ENCODE results near the gene ZNF213. TPM values are rescaled to one million over a fixed set of nuclear protein-coding genes. Genes with fewer than 3 reads are reported as not detected.
A peak's percentile ranks its signal among the peaks of the same experiment; 100 is the strongest.

ZNF213 gene
- total RNA-seq, 1 donor from 2014 or later = 13.4 TPM

- peaks cover 50% of the 10 kb centered on the region for H3K27me3 Mint-ChIP-seq
- H3K27ac Mint-ChIP-seq = no peak overlapping the region
- no peak overlapping the region for H3K4me3 Mint-ChIP-seq (ENCODE audit: low read depth)
- peaks cover 1% of the 10 kb centered on the region for H3K4me1 Mint-ChIP-seq (ENCODE audit: low read depth)
- no peaks in the 10 kb centered on the region for H3K9me3 Mint-ChIP-seq (ENCODE audit: low read depth)
- TF ChIP-seq CTCF (IDR thresholded peaks at IDR 0.05; ENCODE audit: unreplicated experiment) = no peak
- DNase-seq (ENCODE audit: low spot score, unreplicated experiment) = no peak
- no peaks in the 10 kb centered on the region for H3K36me3 Mint-ChIP-seq (ENCODE audit: insufficient read depth)
Measured at GRCh38 chr16:3099395-3099731, 35.5 kb upstream of the ZNF213 start.

GRCh38 chr16:3099732-3100499, 34.9 kb upstream of the ZNF213 start:
- H3K9me3 Mint-ChIP-seq (ENCODE audit: low read depth) = no peaks in the 10 kb centered on the region
- H3K27ac Mint-ChIP-seq = no peak overlapping the region
- peak overlapping the region; percentile 62 for H3K4me3 Mint-ChIP-seq (ENCODE audit: low read depth)
- peak; percentile 79 for DNase-seq (ENCODE audit: low spot score, unreplicated experiment)
- peaks cover 50% of the 10 kb centered on the region for H3K27me3 Mint-ChIP-seq
- peaks cover 1% of the 10 kb centered on the region for H3K4me1 Mint-ChIP-seq (ENCODE audit: low read depth)
- TF ChIP-seq CTCF (IDR thresholded peaks at IDR 0.05; ENCODE audit: unreplicated experiment) = no peak
- H3K36me3 Mint-ChIP-seq (ENCODE audit: insufficient read depth) = no peaks in the 10 kb centered on the region

DNA sequence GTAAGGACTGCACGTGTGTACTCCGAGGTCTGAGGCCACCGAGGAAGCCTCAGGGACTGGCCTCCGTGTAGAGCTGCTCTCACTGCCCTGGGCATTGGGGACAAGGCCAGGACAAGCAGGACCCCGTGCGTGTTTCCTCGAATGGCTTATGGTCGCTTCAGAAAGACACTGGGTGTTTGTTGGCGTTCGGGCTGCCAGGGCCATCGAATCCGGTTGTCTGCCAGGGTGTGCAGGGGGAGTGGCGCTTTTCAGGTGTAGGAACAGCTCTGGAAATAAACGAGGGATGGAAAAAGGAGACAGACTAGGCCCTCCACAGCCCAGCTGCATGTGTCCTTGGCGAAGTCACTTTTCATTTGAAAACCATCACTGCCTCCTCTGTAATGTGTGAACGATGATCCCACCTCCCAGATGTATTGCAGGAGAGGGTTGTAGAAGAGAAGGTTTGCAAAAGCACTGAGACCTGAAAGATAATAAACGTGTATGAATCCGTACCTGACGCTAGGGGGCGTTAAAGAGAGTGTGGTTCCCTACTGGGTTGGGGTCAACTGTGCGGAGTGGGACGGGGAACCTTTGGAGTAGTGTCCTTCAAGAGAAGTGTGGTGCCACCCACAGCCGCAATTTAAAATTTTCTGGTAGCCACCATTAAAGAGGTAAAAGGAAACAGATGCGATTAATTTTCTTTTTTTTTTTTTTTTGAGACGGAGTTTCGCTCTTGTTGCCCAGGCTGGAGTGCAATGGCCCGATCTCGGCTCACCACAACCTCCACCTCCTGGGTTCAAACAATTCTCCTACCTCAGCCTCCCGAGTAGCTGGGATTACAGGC, 33.6 kb upstream of the ZNF213 start:
- no peaks in the 10 kb centered on the region for H3K36me3 Mint-ChIP-seq (ENCODE audit: insufficient read depth)
- peaks cover 1% of the 10 kb centered on the region for H3K4me1 Mint-ChIP-seq (ENCODE audit: low read depth)
- no peak overlapping the region for H3K4me3 Mint-ChIP-seq (ENCODE audit: low read depth)
- no peaks in the 10 kb centered on the region for H3K9me3 Mint-ChIP-seq (ENCODE audit: low read depth)
- H3K27ac Mint-ChIP-seq = no peak overlapping the region
- TF ChIP-seq CTCF (IDR thresholded peaks at IDR 0.05; ENCODE audit: unreplicated experiment) = peak; percentile 66
- peaks cover 50% of the 10 kb centered on the region for H3K27me3 Mint-ChIP-seq
- DNase-seq (ENCODE audit: low spot score, unreplicated experiment) = no peak

DNA sequence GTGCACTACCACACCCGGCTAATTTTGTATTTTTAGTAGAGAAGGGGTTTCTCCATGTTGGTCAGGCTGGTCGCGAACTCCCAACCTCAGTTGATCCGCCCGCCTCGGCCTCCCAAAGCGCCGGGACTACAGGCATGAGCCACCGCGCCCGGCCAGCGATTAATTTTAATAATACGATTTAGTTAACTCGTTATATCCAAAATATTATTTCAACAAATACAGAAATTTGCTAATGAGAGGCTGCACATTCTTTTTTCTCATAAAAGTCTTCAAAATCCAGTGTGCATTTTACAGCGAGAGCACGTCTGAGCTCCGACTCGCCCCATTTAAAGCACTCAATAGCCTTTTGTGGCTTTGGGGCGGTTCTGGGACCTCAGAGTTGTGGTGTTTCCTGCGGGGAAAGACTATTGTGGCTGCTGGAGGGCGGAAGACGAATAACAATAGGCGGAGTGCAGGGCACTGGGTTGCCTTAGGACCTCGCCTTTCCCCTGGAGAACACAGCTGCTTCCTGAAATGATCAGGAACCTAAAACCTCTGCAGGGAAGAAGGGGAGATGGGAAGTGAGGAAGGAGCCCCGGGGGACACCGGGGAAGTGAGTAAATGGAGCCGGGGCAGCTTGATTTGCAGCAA, 32.9 kb upstream of the ZNF213 start:
- H3K27me3 Mint-ChIP-seq = peaks cover 49% of the 10 kb centered on the region
- no peak for DNase-seq (ENCODE audit: low spot score, unreplicated experiment)
- no peak overlapping the region for H3K4me3 Mint-ChIP-seq (ENCODE audit: low read depth)
- TF ChIP-seq CTCF (IDR thresholded peaks at IDR 0.05; ENCODE audit: unreplicated experiment) = no peak
- H3K9me3 Mint-ChIP-seq (ENCODE audit: low read depth) = no peaks in the 10 kb centered on the region
- H3K36me3 Mint-ChIP-seq (ENCODE audit: insufficient read depth) = no peaks in the 10 kb centered on the region
- H3K4me1 Mint-ChIP-seq (ENCODE audit: low read depth) = peaks cover 3% of the 10 kb centered on the region
- no peak overlapping the region for H3K27ac Mint-ChIP-seq

DNA sequence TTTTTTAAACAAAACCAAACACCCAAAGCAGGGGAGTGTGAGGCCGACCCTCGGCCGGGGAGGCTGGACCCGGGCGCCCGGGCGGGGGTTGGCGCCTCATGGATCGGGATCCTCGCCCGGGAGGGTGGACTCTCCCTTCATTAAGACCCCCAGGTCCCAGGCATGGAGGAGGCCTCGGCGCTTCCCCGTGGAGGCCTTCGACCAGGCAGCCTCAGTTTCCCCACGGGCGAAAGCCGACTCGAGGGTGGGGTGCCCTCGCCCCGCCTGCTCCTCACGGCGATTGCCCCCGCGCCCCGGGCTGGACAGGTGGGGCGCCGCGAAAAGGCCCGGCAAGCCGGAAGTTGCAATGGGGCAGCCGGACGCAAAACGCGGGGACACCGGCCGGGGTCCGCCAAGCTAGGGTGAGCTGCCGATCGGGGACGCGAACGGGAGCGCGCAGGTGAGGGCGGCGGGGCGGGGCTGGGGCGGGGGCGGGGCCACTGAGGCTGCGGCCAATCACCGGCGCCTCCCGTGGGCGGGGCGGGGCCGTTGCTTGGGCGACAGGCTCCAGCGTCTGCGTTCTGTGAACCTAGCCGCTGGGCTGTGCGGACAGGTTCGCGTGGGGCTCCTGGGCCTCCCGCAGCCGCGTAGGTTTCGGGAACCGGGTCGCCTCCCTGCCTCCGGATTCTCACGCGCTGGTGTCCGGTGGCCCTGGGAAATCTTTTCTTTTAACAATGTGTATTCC, 28.5 kb upstream of the ZNF213 start:
- peak overlapping the region; percentile 95 for H3K27ac Mint-ChIP-seq
- H3K27me3 Mint-ChIP-seq = peaks cover 14% of the 10 kb centered on the region
- no peaks in the 10 kb centered on the region for H3K36me3 Mint-ChIP-seq (ENCODE audit: insufficient read depth)
- no peaks in the 10 kb centered on the region for H3K9me3 Mint-ChIP-seq (ENCODE audit: low read depth)
- peak overlapping the region; percentile 80 for H3K4me3 Mint-ChIP-seq (ENCODE audit: low read depth)
- no peak for TF ChIP-seq CTCF (IDR thresholded peaks at IDR 0.05; ENCODE audit: unreplicated experiment)
- H3K4me1 Mint-ChIP-seq (ENCODE audit: low read depth) = peaks cover 4% of the 10 kb centered on the region
- DNase-seq (ENCODE audit: low spot score, unreplicated experiment) = peak; percentile 92

Measured in progenitor cell of endocrine pancreas (in vitro differentiated cells).